HL-60 (cell line): ENCODE data around the gene MSI2.

Source experiments
- CTCF ChIP-seq: IDR thresholded peaks from one replicate; pipeline ENCODE4 v1.5.1; 2011; ENCODE audit warnings: low read length, control low read depth, inconsistent platforms; ENCODE audit not compliant: insufficient read depth
- POLR2AphosphoS5 ChIP-seq: IDR thresholded peaks from 2 replicates; pipeline ENCODE4 v1.6.1; 2012; ENCODE audit warnings: low read depth
- REST ChIP-seq: IDR thresholded peaks from 2 replicates; pipeline ENCODE4 v1.6.1; 2012; ENCODE audit warnings: low read depth; ENCODE audit not compliant: insufficient replicate concordance

- TF ChIP-seq CTCF (no peak), REST (no peak), POLR2AphosphoS5 (no peak)
These were observed 458.4 kb downstream of the MSI2 start for GRCh38 chr17:57714665-57715180.
